Measurements from ENCODE around the gene HESX1. TPM values are rescaled to one million over a fixed set of nuclear protein-coding genes. Genes with fewer than 3 reads are reported as not detected.

Gene HESX1
- total RNA-seq, 2 experiments from 2014 or later = 0.42 to 0.47 TPM

- peak; percentile 9 for ATAC-seq
- CTCF ChIA-PET = interaction anchor here (1.0 to 1.4 kb wide), 2 partner anchors 15 to 64 kb away, joined by 3 to 4 read pairs; no protein-coding TSS in a partner anchor
- DNase-seq = no peak
- Mint-ChIP-seq H3K4me1 (peaks cover 10% of the 10 kb centered on the region), H3K4me3 (peak overlapping the region; percentile 60), H3K27ac (no peak overlapping the region), H3K27me3 (peaks cover 85% of the 10 kb centered on the region), H3K9me3 (ENCODE audit: low read depth) (no peaks in the 10 kb centered on the region), H3K36me3 (peaks cover 1% of the 10 kb centered on the region)
These were observed 35.5 kb downstream of the HESX1 start for GRCh38 chr3:57164217-57164656.

- Mint-ChIP-seq H3K27ac (no peak overlapping the region), H3K27me3 (peaks cover 84% of the 10 kb centered on the region), H3K4me3 (no peak overlapping the region), H3K36me3 (peaks cover 1% of the 10 kb centered on the region), H3K4me1 (peaks cover 15% of the 10 kb centered on the region), H3K9me3 (ENCODE audit: low read depth) (no peaks in the 10 kb centered on the region)
- CTCF ChIA-PET = interaction anchor here (1.0 to 1.4 kb wide), 2 partner anchors 16 to 63 kb away, joined by 3 to 4 read pairs; no protein-coding TSS in a partner anchor
- ATAC-seq (no peak), DNase-seq (no peak)
These were observed 36.0 kb downstream of the HESX1 start for GRCh38 chr3:57163751-57164150.

GRCh38 chr3:57161915-57162314 lies 37.9 kb downstream of the HESX1 start:
- no peak for ATAC-seq
- no peaks in the 10 kb centered on the region for H3K9me3 Mint-ChIP-seq (ENCODE audit: low read depth)
- no peak overlapping the region for H3K4me3 Mint-ChIP-seq
- peaks cover 72% of the 10 kb centered on the region for H3K27me3 Mint-ChIP-seq
- CTCF ChIA-PET = no interaction called here
- no peak for DNase-seq
- H3K27ac Mint-ChIP-seq = no peak overlapping the region
- H3K36me3 Mint-ChIP-seq = peaks cover 1% of the 10 kb centered on the region
- peaks cover 18% of the 10 kb centered on the region for H3K4me1 Mint-ChIP-seq

- Mint-ChIP-seq H3K27me3 (peaks cover 69% of the 10 kb centered on the region), H3K9me3 (ENCODE audit: low read depth) (no peaks in the 10 kb centered on the region), H3K36me3 (peaks cover 1% of the 10 kb centered on the region), H3K4me1 (peaks cover 18% of the 10 kb centered on the region), H3K4me3 (no peak overlapping the region), H3K27ac (no peak overlapping the region)
- DNase-seq (no peak), ATAC-seq (no peak)
- CTCF ChIA-PET = interaction anchor here (0.9 to 3.6 kb wide), 3 partner anchors 10 to 61 kb away, joined by 3 to 18 read pairs (median 4); no protein-coding TSS in a partner anchor
These were observed 38.8 kb downstream of the HESX1 start for GRCh38 chr3:57160765-57161538.

- no peak for ATAC-seq
- no peak overlapping the region for H3K4me3 Mint-ChIP-seq
- peaks cover 63% of the 10 kb centered on the region for H3K27me3 Mint-ChIP-seq
These were observed 39.6 kb downstream of the HESX1 start for GRCh38 chr3:57160076-57160764.

GRCh38 chr3:57158813-57159738 lies 40.7 kb downstream of the HESX1 start:
- peak; percentile 55 for DNase-seq

More at GRCh38 chr3:57160076-57160764, 39.6 kb downstream of the HESX1 start:
- peaks cover 16% of the 10 kb centered on the region for H3K4me1 Mint-ChIP-seq
- CTCF ChIA-PET = interaction anchor here (1.2 to 3.6 kb wide), 2 partner anchors 10 to 60 kb away, joined by 4 to 18 read pairs; no protein-coding TSS in a partner anchor
- H3K9me3 Mint-ChIP-seq (ENCODE audit: low read depth) = no peaks in the 10 kb centered on the region
- H3K36me3 Mint-ChIP-seq = no peaks in the 10 kb centered on the region
- no peak for DNase-seq
- H3K27ac Mint-ChIP-seq = no peak overlapping the region

GRCh38 chr3:57158325-57158724 lies 41.5 kb downstream of the HESX1 start:
- Mint-ChIP-seq H3K4me3 (no peak overlapping the region), H3K27ac (no peak overlapping the region), H3K36me3 (no peaks in the 10 kb centered on the region), H3K27me3 (peaks cover 66% of the 10 kb centered on the region), H3K4me1 (peaks cover 11% of the 10 kb centered on the region), H3K9me3 (ENCODE audit: low read depth) (no peaks in the 10 kb centered on the region)
- ATAC-seq (no peak), DNase-seq (no peak)
- CTCF ChIA-PET = interaction anchor here (0.6 to 3.6 kb wide), 3 partner anchors 10 to 57 kb away, joined by 3 to 18 read pairs (median 5); no protein-coding TSS in a partner anchor

More at GRCh38 chr3:57158813-57159738, 40.7 kb downstream of the HESX1 start:
- H3K9me3 Mint-ChIP-seq (ENCODE audit: low read depth) = no peaks in the 10 kb centered on the region
- ATAC-seq = peak; percentile 63
- no peak overlapping the region for H3K27ac Mint-ChIP-seq
- H3K36me3 Mint-ChIP-seq = no peaks in the 10 kb centered on the region
- no peak overlapping the region for H3K4me3 Mint-ChIP-seq
- peaks cover 70% of the 10 kb centered on the region for H3K27me3 Mint-ChIP-seq
- CTCF ChIA-PET = interaction anchor here (2.2 to 3.6 kb wide), 2 partner anchors 11 to 58 kb away, joined by 5 to 18 read pairs; no protein-coding TSS in a partner anchor
- H3K4me1 Mint-ChIP-seq = peaks cover 13% of the 10 kb centered on the region

- Mint-ChIP-seq H3K9me3 (ENCODE audit: low read depth) (no peaks in the 10 kb centered on the region), H3K27me3 (peaks cover 65% of the 10 kb centered on the region), H3K27ac (no peak overlapping the region), H3K4me3 (no peak overlapping the region), H3K4me1 (peaks cover 11% of the 10 kb centered on the region), H3K36me3 (no peaks in the 10 kb centered on the region)
- DNase-seq (no peak), ATAC-seq (no peak)
- CTCF ChIA-PET = interaction anchor here (2.2 kb wide), 1 partner anchor 57 kb away, joined by 5 read pairs; no protein-coding TSS in a partner anchor
These were observed 42.2 kb downstream of the HESX1 start for GRCh38 chr3:57157545-57157944.

GRCh38 chr3:57155310-57155643 lies 44.5 kb downstream of the HESX1 start:
- peaks cover 66% of the 10 kb centered on the region for H3K27me3 Mint-ChIP-seq
- DNase-seq = no peak
- no peaks in the 10 kb centered on the region for H3K36me3 Mint-ChIP-seq
- H3K4me3 Mint-ChIP-seq = no peak overlapping the region
- no peak overlapping the region for H3K27ac Mint-ChIP-seq
- no peak for ATAC-seq
- no peaks in the 10 kb centered on the region for H3K9me3 Mint-ChIP-seq (ENCODE audit: low read depth)
- H3K4me1 Mint-ChIP-seq = peaks cover 11% of the 10 kb centered on the region
- CTCF ChIA-PET = no interaction called here

- DNase-seq = no peak
- no peaks in the 10 kb centered on the region for H3K9me3 Mint-ChIP-seq (ENCODE audit: low read depth)
- no peaks in the 10 kb centered on the region for H3K36me3 Mint-ChIP-seq
- peaks cover 11% of the 10 kb centered on the region for H3K4me1 Mint-ChIP-seq
- H3K27ac Mint-ChIP-seq = no peak overlapping the region
- no peak overlapping the region for H3K4me3 Mint-ChIP-seq
- peaks cover 69% of the 10 kb centered on the region for H3K27me3 Mint-ChIP-seq
- no peak for ATAC-seq
- CTCF ChIA-PET = no interaction called here
These were observed 45.1 kb downstream of the HESX1 start for GRCh38 chr3:57154470-57155309.

GRCh38 chr3:57152151-57153143 lies 47.3 kb downstream of the HESX1 start:
- DNase-seq (no peak), ATAC-seq (no peak)
- Mint-ChIP-seq H3K4me3 (no peak overlapping the region), H3K36me3 (no peaks in the 10 kb centered on the region), H3K4me1 (no peaks in the 10 kb centered on the region), H3K27me3 (peaks cover 62% of the 10 kb centered on the region), H3K27ac (no peak overlapping the region), H3K9me3 (ENCODE audit: low read depth) (no peaks in the 10 kb centered on the region)
- CTCF ChIA-PET = no interaction called here
